ENCODE results near the gene DRP2.
"Not testable (repeated sequence)": the region's sequence is repeated elsewhere in the genome, so short reads cannot be mapped to it uniquely, and the experiment has no call there.

The DRP2 gene

DNA sequence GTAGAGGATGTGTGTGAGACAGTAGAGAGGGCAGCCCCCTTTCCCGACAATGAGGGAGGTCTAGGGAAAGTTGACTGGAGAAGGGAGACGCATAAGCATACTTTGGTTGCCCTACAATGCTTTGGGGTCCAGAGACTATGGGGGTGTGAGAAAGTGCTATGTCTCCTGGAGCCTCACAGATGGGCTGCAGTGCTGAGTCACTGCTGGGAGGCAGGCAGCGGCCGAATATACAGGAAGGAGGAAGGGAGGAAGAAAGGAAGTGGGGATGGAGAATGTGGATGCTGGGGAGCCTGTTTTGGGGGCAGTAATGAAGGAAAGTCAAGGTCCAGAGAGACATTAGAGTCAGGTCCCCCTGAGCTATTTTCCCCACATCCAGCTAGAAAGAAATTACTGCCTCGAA, 12.7 kb downstream of the DRP2 start:
- DNase-seq (ENCODE audit: low spot score) = no peak

DNA sequence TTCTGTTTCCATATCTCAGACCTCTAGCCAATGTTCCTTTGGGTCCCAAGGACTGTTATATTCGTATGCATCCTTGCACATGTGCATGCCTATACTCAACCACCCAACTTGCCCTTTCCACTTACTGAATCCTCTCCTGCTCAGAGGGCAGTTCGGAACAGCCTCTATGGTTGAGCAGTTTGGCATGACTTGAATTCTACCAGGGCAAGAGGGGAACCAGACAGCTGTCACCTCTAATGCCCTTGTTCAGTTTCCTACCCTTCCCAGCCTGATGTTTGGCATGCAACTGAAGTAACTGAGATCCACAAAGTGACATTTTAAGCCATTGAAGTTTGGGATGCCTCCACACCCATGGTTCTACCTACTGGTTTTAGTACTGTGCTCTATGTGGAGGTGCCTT, 17.5 kb downstream of the DRP2 start:
- no peak for DNase-seq (ENCODE audit: low spot score)

DNA sequence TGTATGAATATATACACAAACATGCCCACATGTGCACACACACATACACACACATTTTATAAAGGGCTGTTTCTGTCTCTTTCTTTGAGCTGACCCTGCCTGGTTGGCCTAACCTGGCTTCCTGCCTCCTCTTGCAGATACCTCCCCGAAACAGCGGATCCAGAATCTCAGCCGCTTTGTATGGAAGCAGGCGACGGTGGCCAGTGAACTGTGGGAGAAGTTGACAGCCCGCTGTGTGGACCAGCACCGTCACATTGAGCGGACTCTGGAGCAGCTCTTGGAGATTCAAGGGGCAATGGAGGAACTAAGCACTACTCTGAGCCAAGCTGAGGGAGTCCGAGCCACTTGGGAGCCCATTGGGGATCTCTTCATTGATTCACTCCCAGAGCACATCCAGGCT, 21.9 kb downstream of the DRP2 start:
- DNase-seq (ENCODE audit: low spot score) = no peak

DNA sequence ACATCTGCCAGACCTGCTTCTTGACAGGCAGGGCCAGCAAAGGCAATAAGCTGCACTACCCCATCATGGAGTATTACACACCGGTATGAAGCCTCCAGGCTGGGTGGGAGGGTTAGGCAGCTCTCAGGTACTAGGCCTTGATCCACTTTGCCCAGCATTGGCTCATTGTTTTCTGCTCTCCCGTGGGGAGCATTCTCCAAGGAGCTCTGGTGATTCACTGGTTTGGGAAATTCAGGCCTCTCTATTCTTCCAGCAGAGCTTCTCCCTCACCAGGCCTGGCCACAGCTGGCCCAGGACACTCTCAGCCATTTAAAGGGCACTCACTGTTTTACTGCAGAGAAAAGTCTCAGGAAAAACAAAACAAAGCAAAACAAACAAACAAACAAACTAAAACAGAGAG, 33.0 kb downstream of the DRP2 start:
- DNase-seq (ENCODE audit: low spot score) = no peak

DNA sequence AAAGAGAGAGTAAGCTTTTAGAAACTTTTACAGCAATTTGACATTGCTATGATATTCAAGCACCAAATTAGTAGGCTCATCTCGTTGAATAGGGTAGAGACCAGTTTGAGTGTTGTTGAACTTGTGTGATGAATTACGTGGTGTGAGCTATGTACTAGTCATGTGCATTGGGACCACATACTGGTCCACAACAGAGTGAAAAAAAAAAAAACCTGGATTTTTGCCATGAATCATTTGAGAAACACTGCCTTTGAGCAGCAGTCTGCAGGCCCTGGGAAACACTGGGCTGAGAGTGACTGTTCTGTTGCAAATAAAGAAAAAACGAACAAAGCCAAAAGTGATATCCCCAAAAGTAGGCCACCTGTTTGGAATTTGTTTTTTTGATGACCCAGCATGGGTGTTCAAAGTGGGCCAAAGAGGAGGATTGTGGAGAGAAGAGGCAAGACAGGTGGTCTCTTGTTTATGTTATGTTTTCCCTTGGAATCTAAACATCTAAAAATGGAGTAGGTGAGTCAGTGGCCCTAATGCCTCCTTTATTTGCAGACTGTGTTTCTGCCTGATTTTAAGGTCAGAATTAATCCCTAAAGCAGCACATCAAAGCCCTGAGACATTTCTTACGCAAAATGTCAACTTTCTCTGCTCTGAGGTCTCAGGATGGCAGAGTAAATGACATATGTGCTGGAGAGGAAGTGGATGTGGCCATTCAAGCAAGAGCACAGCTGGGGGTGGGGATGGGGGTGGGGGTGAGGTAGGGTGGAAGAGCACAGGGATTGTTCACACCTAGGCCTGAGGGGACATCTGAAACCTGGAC, 38.1 kb downstream of the DRP2 start:
- DNase-seq (ENCODE audit: low spot score) = peak; percentile 30

DNA sequence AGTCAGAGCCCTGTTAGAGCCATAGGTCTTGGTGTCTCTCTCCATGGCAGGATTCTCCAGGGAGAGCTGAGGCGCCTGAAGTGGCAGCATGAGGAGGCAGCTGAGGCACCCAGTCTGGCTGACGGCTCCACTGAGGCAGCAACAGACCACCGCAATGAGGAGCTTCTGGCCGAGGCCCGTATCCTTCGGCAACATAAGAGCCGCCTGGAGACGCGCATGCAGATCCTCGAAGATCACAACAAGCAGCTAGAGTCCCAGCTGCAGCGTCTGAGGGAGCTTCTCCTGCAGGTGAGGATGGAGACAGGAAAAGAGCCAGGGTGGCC, 38.6 kb downstream of the DRP2 start:
- no peak for DNase-seq (ENCODE audit: low spot score)

DNA sequence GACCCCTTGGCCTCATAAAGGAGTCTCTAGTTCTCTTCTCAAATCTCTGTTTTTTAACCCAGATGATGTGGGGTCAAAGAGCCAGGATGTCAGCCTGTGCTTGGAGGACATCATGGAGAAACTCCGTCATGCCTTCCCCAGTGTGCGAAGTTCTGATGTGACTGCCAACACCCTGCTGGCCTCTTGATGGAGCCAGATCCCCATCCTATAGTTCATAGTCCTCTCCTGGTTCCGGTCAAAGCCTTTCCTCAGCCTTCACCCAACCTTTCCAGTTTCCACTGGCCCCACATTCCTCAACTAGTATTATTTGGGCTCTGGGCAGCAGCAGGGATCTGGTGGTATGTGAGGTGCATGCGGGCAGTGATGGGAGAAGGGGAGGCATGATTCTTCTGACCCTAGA, 40.8 kb downstream of the DRP2 start:
- no peak for DNase-seq (ENCODE audit: low spot score)

DNA sequence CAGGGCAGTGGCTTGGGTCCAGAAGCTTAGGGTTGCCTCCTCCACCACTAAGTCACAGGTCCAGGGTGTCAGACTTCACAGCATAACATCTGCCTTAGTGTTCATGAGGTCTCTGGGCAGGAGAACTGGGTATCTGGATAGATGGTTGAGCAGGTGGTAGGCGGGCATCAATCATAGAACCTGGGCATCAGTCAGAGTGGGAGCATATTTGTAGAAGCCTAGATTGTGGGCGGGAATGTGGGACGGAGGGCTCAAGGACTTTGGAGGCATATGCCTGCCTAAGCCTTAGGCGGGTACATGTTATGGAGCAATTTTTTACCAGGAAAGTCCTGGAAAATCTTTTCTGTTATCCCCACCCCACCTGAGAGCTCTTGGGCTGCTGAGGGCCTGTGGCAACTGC, 43.0 kb downstream of the DRP2 start:
- DNase-seq (ENCODE audit: low spot score) = no peak

DNA sequence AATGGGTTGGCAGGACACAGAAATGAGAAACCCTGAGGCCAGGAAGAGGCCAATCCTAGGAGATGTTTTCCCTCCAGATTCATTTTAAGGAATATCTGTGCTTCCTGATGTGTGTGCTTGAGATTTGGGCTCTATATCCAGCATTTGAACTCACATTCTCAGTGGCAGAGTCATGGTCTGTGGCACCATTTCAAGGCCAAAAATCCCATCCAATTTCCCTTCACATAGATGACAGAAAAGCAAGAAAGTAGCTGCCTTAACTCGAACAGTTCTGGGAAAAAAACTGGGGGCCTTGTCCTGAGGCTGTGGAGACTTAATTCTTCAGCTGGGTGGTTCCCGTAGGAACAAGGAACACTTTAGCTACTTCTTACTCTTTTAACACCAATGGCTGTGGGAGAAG, 44.2 kb downstream of the DRP2 start:
- no peak for DNase-seq (ENCODE audit: low spot score)

DNA sequence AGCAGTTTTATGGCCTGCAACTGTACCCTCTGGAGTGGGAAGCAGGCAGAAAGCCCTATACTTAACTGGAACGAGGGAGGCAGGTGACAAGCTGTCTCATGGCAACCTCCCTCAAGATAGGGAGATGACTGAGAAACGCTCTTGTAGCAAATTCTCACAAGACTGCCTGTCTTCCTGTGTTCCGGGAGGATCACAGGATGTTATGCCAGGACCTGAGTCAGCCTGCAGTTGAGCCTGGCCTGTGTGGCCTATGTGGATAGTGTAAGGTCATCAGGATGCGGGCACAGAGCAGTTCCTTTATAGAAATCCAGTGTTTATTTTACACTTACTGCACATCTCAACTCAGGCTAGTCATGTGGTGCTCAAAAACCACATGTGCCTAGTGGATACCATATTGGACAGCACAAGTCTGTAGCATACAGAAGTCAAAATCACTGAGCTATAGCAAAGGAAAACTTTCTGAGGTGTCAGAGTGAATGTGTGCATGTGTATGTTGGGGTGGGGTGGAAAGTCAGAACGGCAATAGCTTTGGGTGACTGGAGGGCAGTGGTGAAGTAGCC, 46.4 kb downstream of the DRP2 start:
- no peak for DNase-seq (ENCODE audit: low spot score)

DNA sequence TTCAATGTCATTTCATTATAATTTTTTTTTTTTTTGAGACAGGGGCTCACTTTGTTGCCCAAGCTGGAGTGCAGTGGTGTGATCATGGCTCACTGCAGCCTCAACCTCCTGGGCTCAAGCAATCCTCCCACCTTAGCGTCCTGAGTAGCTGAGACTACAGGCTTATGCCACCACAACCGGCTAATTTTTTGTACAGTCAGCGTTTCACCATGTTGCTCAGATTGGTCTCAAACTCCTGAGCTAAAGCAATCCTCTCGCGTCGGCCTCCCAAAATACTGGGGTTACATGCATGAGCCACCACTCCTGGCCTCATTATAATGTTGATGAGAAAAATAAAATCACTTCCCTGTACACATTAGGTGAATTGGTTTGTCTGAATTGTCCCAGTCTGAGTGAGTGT, 54.6 kb downstream of the DRP2 start:
- no peak for DNase-seq (ENCODE audit: low spot score)

DNA sequence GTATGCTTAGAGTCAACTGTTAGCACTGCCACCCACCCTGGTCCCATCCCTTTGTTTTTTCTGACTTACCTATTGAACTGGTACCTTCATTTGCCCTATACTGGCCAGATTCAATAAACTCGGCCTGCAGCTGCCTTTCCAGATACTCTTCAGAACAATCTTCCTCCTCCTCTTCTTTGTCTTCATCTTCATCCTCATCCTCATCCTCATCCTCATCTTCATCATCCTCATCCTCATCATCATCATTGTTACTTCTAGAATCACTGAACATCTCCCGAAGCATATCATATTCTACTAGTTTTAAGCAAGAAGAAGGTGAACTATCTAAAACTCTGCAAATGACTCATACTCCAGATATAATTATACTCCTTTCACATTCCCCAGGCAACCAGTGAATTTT, 56.7 kb downstream of the DRP2 start:
- no peak for DNase-seq (ENCODE audit: low spot score)

DNA sequence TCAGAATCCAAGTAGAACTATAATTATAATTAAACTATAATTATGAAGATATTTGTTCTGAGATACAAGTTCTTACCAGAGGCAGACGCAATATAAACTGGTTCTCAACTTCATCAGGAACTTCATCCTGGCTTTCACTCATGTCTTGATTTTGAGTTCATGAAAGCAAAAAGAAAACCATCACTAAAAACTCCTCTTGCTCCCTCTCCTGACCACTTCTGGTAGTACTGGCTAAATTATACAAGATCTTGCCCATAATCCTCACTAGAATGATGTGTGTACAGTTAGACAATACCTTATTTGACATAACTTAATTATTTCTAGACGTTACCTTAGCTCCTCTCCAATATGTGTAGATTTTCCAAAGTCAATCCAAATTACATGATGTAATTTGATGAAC, 67.8 kb downstream of the DRP2 start:
- DNase-seq (ENCODE audit: low spot score) = peak; percentile 45

DNA sequence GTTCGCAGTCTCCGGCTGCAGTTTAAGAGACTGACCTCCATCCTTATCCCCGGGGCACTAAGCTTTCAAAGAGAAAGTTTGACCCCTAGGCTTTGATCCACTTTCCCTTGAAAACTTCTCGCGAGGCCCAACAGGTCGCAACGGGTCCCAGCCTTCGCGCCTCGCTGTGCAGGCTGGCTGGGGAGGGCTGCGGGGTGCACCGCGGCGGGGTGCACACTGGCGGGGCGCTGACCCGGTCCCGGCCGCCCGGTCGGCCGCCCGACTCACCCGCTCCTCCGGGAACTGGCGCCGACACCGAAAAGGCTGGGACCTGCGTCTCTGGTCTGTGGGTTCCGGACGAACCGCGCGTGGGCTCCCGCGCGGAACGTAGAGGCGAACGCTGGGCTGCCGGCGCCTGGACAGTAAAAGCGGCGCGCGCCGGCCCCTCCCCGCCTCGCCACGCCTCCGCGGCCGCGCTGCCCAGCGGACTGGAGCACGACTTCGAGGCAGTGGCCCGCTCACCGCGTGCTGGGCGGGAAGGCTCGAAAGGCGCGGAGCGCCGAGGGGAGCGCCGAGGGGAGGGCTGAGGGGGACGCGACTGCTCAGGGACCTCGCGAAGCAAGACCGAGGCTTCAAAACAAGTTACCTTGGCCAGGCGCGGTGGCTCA, 71.5 kb downstream of the DRP2 start, which contains the start of gene TAF7L:
TAF7L (minus strand) TSS at position 378 of the 647 bp plus-strand sequence. CDS start 3,791 bp downstream, outside the sequence.
- no peak for DNase-seq (ENCODE audit: low spot score)

DNA sequence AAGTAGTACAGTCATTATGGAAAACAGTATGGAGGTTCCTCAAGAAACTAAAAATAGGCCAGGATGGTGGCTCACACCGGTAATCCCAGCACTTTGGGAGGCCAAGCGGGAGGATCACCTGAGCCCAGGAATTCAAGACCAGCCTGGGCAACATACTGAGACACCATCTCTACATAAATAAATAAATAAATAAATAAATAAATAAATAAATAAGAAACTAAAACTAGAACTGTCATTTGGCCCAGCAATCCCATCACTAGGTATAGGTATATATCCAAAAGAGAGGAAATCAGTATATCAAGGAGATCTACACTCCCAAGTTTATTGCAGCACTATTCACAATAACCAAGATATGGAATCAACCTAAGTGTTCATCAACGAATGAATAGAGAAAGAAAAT, 76.0 kb downstream of the DRP2 start:
- DNase-seq (ENCODE audit: low spot score) = not testable (repeated sequence)

DNA sequence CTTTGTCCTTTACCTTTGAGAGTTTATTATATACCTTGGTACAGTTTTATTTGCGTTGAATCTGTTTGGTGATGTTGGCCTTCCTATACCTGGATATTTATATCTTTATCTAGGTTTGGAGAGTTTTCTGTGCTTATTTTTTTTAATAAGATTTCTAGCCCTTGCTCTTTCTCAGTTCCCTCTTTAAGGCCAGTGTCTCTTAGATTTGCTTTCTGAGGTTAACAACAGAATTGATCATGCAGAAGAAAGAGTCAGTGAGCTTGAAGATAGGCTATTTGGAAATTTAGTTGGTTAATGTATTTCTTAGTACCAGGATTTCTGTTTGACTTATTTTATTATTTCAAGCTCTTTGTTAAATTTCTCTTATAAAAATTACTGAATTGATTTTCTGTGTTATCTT, 84.2 kb downstream of the DRP2 start:
- no peak for DNase-seq (ENCODE audit: low spot score)
